Nephron progenitor cell (in vitro differentiated cells): ENCODE results near the gene NRXN2.
A peak's percentile ranks its signal among the peaks of the same experiment; 100 is the strongest.

ENCODE experiments used
- DNase-seq: peaks from one replicate; pipeline ENCODE4 v3.0.0; 2021
- H3K27ac Mint-ChIP-seq: 2 replicates; pipeline ENCODE4 v1.8.0; 2021; ENCODE audit warnings: mild to moderate bottlenecking, moderate library complexity, mixed read lengths
- H3K27me3 Mint-ChIP-seq: 2 replicates; pipeline ENCODE4 v1.8.0; 2021; ENCODE audit warnings: mild to moderate bottlenecking, low read depth, mixed read lengths; ENCODE audit not compliant: poor library complexity
- H3K36me3 Mint-ChIP-seq: 2 replicates; pipeline ENCODE4 v1.8.0; 2021; ENCODE audit warnings: low read depth, mixed read lengths
- H3K4me1 Mint-ChIP-seq: 2 replicates; pipeline ENCODE4 v1.8.0; 2021; ENCODE audit warnings: mixed read lengths
- H3K4me3 Mint-ChIP-seq: 2 replicates; pipeline ENCODE4 v1.8.0; 2021; ENCODE audit warnings: mild to moderate bottlenecking, moderate library complexity, mixed read lengths
- H3K9me3 Mint-ChIP-seq: 2 replicates; pipeline ENCODE4 v1.8.0; 2021; ENCODE audit warnings: mild to moderate bottlenecking, moderate library complexity, mixed read lengths
- TF ChIP-seq, protein P1 (sequence below): fragments of 200-600 bp; sonication (generic); IDR thresholded peaks from 2 replicates; pipeline ENCODE4 v1.5.0; 2021; ENCODE audit warnings: antibody characterized with exemption

NRXN2 gene

DNA sequence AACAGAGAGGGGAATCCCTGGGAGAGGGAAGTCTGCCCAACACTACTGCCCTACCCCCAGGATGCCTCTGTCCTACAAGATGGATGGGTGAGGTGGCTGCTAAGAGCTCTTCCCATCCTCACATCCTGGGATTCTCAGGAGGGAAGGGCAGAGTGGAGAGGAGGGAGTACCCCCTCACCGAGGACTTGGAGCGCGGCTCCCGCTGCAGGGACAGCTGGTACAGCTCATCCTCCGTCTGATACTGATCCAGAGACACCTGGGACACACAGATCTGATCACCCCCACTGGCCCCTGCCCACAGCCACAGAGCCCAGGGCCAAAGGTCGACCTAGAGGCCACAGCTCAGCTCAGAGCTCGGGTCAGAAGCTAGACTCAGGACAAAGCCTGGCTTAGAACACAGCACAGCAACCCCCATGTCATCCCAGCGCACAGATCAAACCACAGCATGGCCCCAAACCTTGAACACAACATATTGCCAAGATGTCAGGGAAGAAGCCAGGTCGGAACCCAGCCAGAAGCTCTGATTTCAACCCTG is 12.8 kb upstream of the NRXN2 start:
- TF ChIP-seq, protein P1, sequence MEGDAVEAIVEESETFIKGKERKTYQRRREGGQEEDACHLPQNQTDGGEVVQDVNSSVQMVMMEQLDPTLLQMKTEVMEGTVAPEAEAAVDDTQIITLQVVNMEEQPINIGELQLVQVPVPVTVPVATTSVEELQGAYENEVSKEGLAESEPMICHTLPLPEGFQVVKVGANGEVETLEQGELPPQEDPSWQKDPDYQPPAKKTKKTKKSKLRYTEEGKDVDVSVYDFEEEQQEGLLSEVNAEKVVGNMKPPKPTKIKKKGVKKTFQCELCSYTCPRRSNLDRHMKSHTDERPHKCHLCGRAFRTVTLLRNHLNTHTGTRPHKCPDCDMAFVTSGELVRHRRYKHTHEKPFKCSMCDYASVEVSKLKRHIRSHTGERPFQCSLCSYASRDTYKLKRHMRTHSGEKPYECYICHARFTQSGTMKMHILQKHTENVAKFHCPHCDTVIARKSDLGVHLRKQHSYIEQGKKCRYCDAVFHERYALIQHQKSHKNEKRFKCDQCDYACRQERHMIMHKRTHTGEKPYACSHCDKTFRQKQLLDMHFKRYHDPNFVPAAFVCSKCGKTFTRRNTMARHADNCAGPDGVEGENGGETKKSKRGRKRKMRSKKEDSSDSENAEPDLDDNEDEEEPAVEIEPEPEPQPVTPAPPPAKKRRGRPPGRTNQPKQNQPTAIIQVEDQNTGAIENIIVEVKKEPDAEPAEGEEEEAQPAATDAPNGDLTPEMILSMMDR, result no peak
- Mint-ChIP-seq H3K4me3 (no peak overlapping the region), H3K9me3 (no peaks in the 10 kb centered on the region), H3K36me3 (no peaks in the 10 kb centered on the region), H3K27me3 (peaks cover 56% of the 10 kb centered on the region), H3K27ac (no peak overlapping the region), H3K4me1 (peaks cover 28% of the 10 kb centered on the region)
- no peak for DNase-seq

DNA sequence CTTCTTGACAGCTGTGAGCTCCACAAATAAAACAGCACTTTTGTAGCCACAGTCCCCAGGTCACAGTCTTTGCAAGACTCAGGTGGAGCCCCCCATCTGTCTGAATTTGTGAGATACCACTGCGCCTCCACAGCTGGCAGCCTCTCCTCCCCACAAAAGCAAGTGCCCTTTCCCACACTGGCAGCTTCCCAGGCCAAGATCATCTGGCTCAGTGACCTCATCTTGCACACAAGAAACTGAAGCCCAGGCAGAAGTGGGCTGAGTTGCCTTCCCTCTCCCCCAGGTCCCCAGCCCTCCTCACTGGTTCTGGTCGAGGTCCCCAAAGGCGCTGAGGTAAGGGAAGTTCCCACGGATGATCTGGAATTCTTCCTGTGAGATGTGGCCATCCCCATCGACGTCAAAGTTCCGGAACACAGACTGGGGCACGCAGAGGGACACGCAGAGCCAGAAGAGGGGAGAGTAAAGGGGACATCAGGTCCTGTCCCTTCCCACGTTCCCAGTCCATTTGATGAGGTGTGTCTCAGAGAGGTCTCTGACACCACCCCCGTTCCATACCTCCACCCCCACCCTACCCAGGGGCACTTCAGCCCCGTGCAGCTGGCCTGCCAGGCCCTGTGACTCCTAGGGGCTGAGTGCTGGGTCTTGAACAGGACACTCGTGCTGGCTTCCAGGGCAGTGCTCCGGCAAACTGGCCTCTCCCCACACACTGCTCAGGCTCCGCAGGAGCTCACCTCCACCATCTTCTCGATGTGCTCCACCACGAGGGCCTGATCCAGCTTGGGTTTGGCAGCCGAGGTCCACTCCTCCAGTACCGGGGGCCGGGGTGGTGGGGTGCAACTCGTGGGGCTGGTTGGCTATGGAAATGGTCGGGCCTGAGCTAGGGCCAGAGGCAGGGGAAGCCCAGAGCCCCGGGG is 12.1 kb upstream of the NRXN2 start:
- DNase-seq, result no peak
- no peaks in the 10 kb centered on the region for H3K36me3 Mint-ChIP-seq
- H3K27ac Mint-ChIP-seq, result peak overlapping the region; percentile 83
- no peaks in the 10 kb centered on the region for H3K9me3 Mint-ChIP-seq
- H3K4me1 Mint-ChIP-seq, result peaks cover 35% of the 10 kb centered on the region
- TF ChIP-seq, protein P1, result no peak
- H3K27me3 Mint-ChIP-seq, result peaks cover 56% of the 10 kb centered on the region
- H3K4me3 Mint-ChIP-seq, result no peak overlapping the region

DNA sequence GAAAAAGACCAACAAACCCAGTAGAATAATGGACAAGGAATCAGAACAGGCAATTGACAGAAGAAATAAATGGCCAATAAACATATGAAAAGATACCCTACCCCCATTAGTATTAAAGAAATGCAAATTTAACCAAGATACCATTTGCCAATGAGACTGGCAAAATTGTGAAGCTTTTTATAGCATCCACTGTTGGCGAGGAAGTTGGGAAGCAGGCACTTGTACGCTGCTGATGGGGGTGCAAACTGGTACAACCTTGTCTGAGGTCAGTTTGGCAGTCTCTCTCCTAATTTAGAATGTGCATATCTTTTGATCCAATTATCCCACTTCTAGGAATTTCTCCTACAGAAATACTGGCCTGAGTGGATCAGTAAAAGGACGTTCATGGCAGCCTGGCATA is 8.6 kb upstream of the NRXN2 start:
- peaks cover 33% of the 10 kb centered on the region for H3K27me3 Mint-ChIP-seq
- H3K4me3 Mint-ChIP-seq, result no peak overlapping the region
- no peaks in the 10 kb centered on the region for H3K9me3 Mint-ChIP-seq
- H3K36me3 Mint-ChIP-seq, result no peaks in the 10 kb centered on the region
- TF ChIP-seq, protein P1, result no peak
- DNase-seq, result no peak
- peaks cover 55% of the 10 kb centered on the region for H3K4me1 Mint-ChIP-seq
- H3K27ac Mint-ChIP-seq, result no peak overlapping the region

DNA sequence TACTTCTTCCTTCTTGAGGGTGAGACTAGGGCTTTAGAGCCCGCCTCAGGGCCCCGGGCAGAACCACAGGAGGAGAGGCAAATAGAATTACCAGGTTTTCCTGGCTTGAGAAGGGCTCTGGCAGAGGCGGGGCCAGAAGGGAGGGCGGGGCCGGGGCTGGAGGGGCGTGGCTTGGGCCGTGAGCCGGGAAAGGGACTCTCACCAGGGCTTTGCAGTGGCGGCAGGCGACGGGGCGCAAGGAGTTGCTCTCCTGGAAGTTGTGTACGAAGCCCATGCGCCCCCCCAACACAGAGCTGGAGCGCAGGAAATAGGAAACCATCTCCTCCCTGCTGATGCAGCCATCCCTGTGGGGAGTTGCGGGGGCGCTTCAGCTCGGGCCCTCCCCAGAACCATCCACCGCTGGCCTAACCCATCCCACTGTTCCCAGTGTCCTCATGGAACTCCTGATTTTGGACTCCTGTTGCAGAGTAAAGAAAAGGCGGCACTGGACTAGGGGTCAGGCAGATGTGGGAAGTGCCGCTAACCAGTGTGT is 6.9 kb upstream of the NRXN2 start:
- Mint-ChIP-seq H3K27me3 (peaks cover 26% of the 10 kb centered on the region), H3K4me3 (no peak overlapping the region), H3K36me3 (no peaks in the 10 kb centered on the region), H3K9me3 (no peaks in the 10 kb centered on the region), H3K27ac (no peak overlapping the region), H3K4me1 (peaks cover 58% of the 10 kb centered on the region)
- TF ChIP-seq, protein P1, result no peak
- DNase-seq, result peak; percentile 85

DNA sequence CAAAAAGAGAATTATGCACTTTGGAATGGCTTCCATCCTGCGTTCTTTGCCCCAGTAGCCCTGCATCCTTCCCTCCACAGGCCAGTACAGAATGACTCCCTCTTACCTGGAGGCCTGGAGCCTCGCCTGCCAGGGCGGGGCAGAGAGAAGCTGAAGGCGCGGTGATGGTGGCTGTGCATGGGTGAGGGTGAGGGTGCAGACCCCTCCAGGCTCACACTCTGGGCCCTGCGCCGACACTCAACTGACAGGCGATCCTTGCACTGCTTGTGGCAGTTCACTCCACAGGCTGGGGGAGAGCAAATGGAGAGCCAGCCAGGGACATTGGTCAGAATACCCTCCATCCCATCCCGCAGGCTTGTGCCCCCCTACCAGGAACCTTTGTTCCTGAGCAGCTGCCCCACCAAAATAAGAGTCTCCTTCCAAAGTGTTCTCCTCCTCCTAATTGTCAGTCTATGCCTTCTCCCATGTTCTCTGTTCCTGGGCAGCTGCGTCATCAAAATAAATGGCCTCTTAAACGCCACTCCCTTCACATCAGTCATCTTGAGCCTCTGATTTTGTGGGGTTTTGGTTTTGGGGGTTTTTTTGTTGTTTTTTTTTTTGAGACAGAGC is 5.9 kb upstream of the NRXN2 start:
- no peak for DNase-seq

More for the DNA sequence above, 5.9 kb upstream of the NRXN2 start:
- TF ChIP-seq, protein P1, result no peak
- no peaks in the 10 kb centered on the region for H3K36me3 Mint-ChIP-seq
- peaks cover 64% of the 10 kb centered on the region for H3K4me1 Mint-ChIP-seq
- H3K9me3 Mint-ChIP-seq, result no peaks in the 10 kb centered on the region
- no peak overlapping the region for H3K27ac Mint-ChIP-seq
- no peak overlapping the region for H3K4me3 Mint-ChIP-seq
- peaks cover 25% of the 10 kb centered on the region for H3K27me3 Mint-ChIP-seq
